GM13976 (cell line): ENCODE data around the gene STK32B.

Experiments
- DNase-seq: peaks from one replicate; pipeline ENCODE4 v3.0.0; 2012; ENCODE audit warnings: low spot score
- in situ Hi-C: fragments of 300-500 bp; cut with MboI; formaldehyde crosslinking; loops from one replicate; pipeline ENCODE4 v1.12.0; 2022; ENCODE audit warnings: low sequenced_read_pairs, mixed read lengths, inconsistent platforms; ENCODE audit not compliant: unreplicated experiment
- TF ChIP-seq, protein P1 (sequence below): IDR thresholded peaks from 2 replicates; pipeline ENCODE4 v1.5.1; 2012; ENCODE audit warnings: borderline replicate concordance, mild to moderate bottlenecking; ENCODE audit not compliant: insufficient read depth; ENCODE audit errors: extremely low read depth, missing control alignments, control extremely low read depth

The STK32B gene

DNA sequence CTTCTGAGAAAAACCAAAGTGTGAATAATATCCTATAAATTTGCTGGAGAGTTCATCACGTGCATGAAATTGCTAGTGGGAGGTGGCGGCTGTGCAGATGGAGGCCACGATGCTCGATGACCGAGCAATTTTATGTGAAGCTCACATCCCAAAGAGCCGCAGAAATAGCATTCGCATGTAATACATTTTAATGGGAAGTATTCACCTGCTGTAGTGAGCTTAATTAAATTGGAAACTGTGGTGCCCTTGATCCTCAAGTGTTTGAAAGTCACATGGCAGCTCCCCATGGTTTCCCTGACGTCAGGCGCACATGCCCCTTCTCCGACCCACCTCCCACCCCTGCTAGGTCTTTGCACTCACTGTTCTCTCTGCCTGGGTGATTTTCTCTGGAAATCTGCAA, 136.8 kb downstream of the STK32B start:
- in situ Hi-C loops = no loop called here

DNA sequence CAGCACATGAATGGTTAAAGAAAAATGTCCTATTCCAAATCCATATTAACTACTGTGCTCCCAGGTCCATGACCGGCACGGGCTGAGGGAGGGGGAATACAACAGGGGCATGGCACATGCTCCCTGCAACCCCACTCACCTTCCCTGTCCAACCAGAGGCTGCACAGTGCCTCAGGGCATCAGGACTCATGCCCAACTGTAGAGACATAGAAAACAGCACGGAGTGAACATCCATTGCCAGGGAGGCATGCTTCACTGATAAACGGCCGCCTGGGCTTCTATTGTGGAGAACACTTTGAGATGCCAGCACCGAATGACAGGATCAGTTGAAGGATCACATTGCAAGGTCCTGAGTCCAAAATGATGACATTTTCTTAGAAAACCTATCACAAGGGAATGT, 140.6 kb downstream of the STK32B start:
- in situ Hi-C loops = no loop called here
- DNase-seq = no peak
- TF ChIP-seq, protein P1, sequence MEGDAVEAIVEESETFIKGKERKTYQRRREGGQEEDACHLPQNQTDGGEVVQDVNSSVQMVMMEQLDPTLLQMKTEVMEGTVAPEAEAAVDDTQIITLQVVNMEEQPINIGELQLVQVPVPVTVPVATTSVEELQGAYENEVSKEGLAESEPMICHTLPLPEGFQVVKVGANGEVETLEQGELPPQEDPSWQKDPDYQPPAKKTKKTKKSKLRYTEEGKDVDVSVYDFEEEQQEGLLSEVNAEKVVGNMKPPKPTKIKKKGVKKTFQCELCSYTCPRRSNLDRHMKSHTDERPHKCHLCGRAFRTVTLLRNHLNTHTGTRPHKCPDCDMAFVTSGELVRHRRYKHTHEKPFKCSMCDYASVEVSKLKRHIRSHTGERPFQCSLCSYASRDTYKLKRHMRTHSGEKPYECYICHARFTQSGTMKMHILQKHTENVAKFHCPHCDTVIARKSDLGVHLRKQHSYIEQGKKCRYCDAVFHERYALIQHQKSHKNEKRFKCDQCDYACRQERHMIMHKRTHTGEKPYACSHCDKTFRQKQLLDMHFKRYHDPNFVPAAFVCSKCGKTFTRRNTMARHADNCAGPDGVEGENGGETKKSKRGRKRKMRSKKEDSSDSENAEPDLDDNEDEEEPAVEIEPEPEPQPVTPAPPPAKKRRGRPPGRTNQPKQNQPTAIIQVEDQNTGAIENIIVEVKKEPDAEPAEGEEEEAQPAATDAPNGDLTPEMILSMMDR = no peak

More for the DNA sequence above, 136.8 kb downstream of the STK32B start:
- no peak for DNase-seq
- TF ChIP-seq, protein P1 = no peak

DNA sequence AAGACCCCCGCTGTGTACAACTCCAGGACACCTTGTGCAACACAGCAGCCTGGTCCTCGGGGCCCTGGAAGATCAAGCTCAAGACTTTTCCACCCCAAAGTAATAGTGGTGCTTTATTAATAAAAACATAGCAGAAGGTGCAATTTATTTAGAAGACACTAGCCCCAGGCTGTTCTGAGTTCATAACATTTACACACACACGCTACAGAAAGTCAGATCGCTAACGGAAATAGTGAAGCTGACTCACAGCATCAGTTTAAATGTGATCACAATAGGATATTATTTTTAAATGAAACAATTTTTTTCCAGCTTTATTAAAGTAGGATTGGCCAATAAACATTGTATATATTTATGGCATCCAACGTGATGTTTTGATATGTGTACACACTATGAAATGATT, 141.0 kb downstream of the STK32B start:
- DNase-seq = no peak
- TF ChIP-seq, protein P1 = no peak
- in situ Hi-C loops = no loop called here

DNA sequence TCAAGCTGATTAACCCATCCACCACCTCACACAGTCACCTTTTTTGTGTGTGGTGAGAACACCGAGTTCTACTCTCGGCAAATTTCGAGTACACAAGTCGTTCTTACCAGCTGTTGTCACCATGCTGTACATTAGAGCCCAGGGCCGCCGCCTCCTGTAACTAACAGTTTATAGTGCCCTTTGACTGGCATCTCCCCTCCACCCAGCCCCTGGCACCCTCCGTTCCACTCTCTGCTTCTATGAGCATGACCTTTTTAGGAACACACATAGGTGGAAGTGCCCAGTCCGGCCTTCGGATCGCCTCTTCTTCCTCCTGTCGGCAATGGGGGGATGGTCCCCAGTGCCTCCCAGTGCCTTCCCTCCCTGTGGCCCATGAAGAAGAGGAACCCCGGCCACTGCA, 141.4 kb downstream of the STK32B start:
- in situ Hi-C loops = no loop called here
- TF ChIP-seq, protein P1 = no peak
- DNase-seq = no peak

DNA sequence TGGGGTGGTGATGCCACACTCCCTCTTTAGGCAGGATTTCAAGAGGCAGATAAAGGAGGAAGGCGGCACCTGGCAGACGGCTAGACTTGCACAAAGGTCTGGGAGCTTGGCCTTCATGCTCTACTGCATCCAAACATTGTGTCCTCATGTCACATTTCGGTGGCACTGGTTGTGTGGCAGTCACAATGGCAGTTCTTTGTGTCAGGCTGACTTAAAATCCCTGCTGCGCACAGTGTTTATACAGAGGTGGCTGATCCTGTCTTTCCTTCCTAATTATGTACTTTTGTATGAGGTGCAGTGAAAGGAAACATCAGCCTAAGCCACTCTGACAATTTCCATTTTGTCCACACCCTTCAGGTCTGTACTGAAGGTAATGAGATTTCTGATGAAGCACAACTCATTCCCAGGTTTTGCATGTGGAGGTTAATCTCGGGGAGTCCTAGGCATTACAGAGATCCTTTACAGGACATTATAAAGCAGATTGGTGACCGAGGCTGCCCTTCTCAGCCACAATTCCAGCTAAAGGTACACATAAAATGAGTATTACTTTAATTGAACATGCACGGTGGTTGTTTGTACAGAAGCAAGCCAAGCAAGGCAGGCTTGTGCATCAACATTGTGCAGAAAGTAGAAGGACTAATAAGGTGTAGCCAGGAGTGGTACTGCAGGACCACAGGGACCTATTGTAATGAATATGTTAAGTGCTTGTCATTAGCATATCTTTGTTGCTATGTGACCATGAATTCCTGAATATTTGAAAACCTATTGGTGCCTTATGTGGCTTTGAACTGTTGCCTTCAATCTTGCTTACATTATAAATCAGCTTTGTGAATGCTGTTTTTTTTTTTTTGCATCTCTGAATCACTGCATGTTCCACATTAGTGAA, 147.6 kb downstream of the STK32B start:
- DNase-seq = no peak
- TF ChIP-seq, protein P1 = no peak
- in situ Hi-C loops = no loop called here

DNA sequence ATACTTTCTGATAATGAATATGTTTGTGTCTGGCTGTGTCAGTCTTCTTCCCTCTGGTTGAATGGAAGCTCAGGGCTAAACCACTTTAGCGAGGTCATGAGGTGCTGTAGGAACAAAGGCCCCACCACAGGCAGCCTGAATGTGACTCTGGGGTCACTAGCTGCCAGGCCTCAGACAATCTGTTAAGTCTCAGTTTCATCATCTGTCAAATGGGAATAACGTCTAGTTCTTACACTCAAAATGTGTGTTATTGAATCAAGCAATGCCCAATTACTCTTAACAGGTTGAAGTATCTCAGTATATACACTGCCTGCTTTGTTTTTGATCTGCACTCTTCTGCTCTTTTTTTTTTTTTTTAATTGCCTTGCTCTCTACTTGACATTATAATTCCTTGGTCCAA, 148.6 kb downstream of the STK32B start:
- in situ Hi-C loops = no loop called here
- TF ChIP-seq, protein P1 = no peak
- no peak for DNase-seq
